ENCODE measurements around the gene GADD45GIP1. TPM values are rescaled to one million over a fixed set of nuclear protein-coding genes. Genes with fewer than 3 reads are reported as not detected.

Gene GADD45GIP1
- total RNA-seq, 1 experiment from 2014 or later, result 47.5 TPM

DNA sequence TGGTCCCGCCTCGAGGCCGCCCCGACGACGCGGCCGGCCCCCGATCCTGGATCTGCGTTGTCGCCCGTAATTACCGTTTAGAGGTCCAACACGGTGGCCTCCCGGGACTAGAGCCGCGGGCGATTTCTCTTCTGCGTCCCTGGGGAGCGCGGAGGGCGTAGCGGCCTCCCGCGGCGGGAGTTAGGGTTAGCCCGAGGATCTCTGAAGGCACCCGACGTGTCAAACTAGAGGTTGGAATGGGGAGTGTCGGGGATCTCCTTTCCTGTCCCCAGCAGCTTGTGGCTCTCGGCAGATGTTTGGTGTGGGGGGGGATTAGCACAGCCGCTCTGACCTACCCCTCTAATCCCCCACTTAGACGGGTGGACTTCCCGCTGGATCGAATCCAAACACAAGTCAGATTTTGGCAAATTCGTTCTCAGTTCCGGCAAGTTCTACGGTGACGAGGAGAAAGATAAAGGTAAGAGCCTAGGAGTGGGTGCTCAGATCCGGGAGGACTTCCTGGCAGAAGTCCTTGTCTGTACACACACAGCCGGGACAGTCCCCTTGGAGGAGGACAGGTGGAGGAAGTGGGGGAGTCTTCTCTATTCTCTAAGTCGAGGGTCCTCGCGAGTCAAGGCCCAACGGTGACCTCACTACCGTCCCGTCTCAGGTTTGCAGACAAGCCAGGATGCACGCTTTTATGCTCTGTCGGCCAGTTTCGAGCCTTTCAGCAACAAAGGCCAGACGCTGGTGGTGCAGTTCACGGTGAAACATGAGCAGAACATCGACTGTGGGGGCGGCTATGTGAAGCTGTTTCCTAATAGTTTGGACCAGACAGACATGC, 18.0 kb downstream of the GADD45GIP1 start:
- ChIA-PET CTCF (interaction anchor here (0.6 to 1.0 kb wide), 2 partner anchors 26 to 743 kb away, joined by 3 read pairs; no protein-coding TSS in a partner anchor), POLR2A (interaction anchor here (0.5 to 2.2 kb wide), 12 partner anchors 11 to 216 kb away, joined by 3 to 8 read pairs (median 4); partner anchors contain the start of genes DNASE2, GCDH, JUNB and SYCE2)
- Mint-ChIP-seq H3K9me3 (ENCODE audit: unreplicated experiment) (no peaks in the 10 kb centered on the region), H3K4me1 (ENCODE audit: insufficient read depth, unreplicated experiment) (peaks cover 21% of the 10 kb centered on the region), H3K4me3 (ENCODE audit: unreplicated experiment) (peak overlapping the region; percentile 96), H3K36me3 (ENCODE audit: insufficient read depth, unreplicated experiment) (peaks cover 60% of the 10 kb centered on the region), H3K27ac (ENCODE audit: low read depth, unreplicated experiment) (peak overlapping the region; percentile 96), H3K27me3 (ENCODE audit: insufficient read depth, unreplicated experiment) (no peaks in the 10 kb centered on the region)
- DNase-seq (ENCODE audit: unreplicated experiment), result peak; percentile 60
- TF ChIP-seq, protein P1, sequence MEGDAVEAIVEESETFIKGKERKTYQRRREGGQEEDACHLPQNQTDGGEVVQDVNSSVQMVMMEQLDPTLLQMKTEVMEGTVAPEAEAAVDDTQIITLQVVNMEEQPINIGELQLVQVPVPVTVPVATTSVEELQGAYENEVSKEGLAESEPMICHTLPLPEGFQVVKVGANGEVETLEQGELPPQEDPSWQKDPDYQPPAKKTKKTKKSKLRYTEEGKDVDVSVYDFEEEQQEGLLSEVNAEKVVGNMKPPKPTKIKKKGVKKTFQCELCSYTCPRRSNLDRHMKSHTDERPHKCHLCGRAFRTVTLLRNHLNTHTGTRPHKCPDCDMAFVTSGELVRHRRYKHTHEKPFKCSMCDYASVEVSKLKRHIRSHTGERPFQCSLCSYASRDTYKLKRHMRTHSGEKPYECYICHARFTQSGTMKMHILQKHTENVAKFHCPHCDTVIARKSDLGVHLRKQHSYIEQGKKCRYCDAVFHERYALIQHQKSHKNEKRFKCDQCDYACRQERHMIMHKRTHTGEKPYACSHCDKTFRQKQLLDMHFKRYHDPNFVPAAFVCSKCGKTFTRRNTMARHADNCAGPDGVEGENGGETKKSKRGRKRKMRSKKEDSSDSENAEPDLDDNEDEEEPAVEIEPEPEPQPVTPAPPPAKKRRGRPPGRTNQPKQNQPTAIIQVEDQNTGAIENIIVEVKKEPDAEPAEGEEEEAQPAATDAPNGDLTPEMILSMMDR (IDR thresholded peaks at IDR 0.05; ENCODE audit: unreplicated experiment), result no peak
- intact Hi-C loops (cut with micrococcal nuclease), result no loop called here
- BruUV-seq (replicated peaks), result TSS peak; percentile 71

DNA sequence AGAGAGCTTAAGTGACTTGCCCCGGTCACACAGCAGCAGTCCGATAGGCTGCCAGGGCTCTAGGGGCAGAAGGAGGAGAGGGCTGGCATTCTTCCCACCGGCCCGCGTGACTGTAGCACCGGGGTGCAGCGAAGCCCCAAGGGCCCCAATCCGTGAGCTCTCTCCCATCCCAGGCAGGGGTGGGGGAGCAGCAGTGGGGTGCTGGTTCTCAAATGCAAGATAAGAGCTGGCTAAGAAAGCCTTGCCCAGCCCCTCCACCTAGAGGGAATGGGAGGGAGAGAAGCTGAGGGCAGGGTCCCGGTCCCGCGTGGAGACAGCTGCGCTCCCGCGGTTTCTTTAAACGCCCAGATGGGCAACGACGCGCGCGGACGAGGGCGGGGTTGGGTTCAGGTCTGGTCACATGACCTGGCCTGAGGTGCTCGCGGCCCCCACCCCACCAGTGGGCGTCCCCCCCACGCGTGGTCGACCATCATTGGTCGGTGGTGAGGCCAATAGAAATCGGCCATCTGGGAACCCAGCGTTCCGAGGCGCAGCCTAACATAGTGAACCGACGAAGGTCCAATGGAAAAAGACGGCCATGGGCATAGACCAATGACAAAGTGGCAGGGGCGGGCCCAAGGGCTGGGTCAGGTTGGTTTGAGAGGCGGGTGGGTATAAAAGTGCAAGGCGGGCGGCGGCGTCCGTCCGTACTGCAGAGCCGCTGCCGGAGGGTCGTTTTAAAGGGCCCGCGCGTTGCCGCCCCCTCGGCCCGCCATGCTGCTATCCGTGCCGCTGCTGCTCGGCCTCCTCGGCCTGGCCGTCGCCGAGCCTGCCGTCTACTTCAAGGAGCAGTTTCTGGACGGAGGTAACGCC, 18.9 kb downstream of the GADD45GIP1 start, which contains the start of gene CALR:
TSS of gene CALR (plus strand) at position 683 of the 852 bp plus-strand sequence. CDS start at position 754, 71 bp downstream.
- TF ChIP-seq, protein P1 (IDR thresholded peaks at IDR 0.05; ENCODE audit: unreplicated experiment), result no peak
- H3K27me3 Mint-ChIP-seq (ENCODE audit: insufficient read depth, unreplicated experiment), result no peaks in the 10 kb centered on the region
- ChIA-PET CTCF (interaction anchor here (0.6 kb wide), 1 partner anchor 146 kb away, joined by 3 read pairs; no protein-coding TSS in a partner anchor), POLR2A (interaction anchor here (0.6 to 2.2 kb wide), 13 partner anchors 8 to 1125 kb away, joined by 3 to 16 read pairs (median 4); partner anchors contain the start of genes DNASE2, JUNB, RAD23A and SYCE2)
- H3K36me3 Mint-ChIP-seq (ENCODE audit: insufficient read depth, unreplicated experiment), result peaks cover 55% of the 10 kb centered on the region
- BruUV-seq (replicated peaks), result no TSS peak
- H3K9me3 Mint-ChIP-seq (ENCODE audit: unreplicated experiment), result no peaks in the 10 kb centered on the region
- H3K4me1 Mint-ChIP-seq (ENCODE audit: insufficient read depth, unreplicated experiment), result peaks cover 15% of the 10 kb centered on the region
- intact Hi-C loops (cut with micrococcal nuclease), result no loop called here
- H3K4me3 Mint-ChIP-seq (ENCODE audit: unreplicated experiment), result peak within 1 kb of the TSS; percentile 96
- peak; percentile 100 for DNase-seq (ENCODE audit: unreplicated experiment)
- H3K27ac Mint-ChIP-seq (ENCODE audit: low read depth, unreplicated experiment), result peak within 1 kb of the TSS; percentile 96

DNA sequence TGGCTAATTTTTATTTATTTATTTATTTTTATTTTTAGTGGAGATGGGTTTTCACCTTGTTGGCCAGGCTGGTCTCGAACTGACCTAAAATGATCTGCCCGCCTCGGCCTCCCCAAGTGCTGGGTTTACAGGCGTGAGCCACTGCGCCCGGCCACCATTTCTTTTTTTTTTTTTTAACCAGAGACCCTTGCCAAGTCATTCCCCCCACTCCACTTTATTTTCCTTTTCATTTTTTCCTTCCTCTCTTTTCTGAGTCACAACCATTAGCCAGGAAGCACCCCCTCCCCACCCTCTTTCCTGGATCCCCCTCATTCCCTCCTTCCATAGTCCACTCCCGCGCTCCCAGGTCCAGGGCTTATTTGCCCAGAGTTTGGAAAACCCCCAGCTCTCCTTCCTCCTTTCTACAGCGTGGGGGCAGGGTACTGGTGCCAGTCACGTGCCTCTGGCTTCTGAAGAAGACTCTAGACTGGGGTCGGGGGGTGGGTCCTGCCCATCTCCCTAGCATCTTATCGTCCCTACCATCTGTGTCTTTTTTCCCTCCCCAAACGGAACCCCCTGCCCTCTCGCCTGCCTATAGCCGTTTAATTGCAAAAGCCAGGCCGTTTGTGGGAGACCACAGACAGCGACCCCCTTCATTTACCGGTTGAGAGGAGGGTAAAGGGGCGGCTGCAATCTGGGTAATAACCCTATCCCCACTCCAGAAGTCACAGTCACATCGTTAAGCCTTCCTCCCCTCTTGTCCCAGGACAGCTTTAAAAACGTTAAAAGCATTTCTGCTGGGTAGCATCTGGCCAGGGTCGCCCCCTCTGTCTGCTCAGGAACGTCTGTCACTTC, 19.7 kb downstream of the GADD45GIP1 start:
- H3K27me3 Mint-ChIP-seq (ENCODE audit: insufficient read depth, unreplicated experiment), result no peaks in the 10 kb centered on the region
- no peak for DNase-seq (ENCODE audit: unreplicated experiment)
- H3K36me3 Mint-ChIP-seq (ENCODE audit: insufficient read depth, unreplicated experiment), result peaks cover 53% of the 10 kb centered on the region
- no peaks in the 10 kb centered on the region for H3K9me3 Mint-ChIP-seq (ENCODE audit: unreplicated experiment)
- peak overlapping the region; percentile 96 for H3K4me3 Mint-ChIP-seq (ENCODE audit: unreplicated experiment)
- peak overlapping the region; percentile 96 for H3K27ac Mint-ChIP-seq (ENCODE audit: low read depth, unreplicated experiment)
- CTCF ChIA-PET, result interaction anchor here (0.6 kb wide), 1 partner anchor 146 kb away, joined by 3 read pairs; no protein-coding TSS in a partner anchor
- POLR2A ChIA-PET, result interaction anchor here (0.6 to 1.5 kb wide), 9 partner anchors 9 to 1126 kb away, joined by 3 to 16 read pairs (median 3); partner anchors contain the start of genes DNASE2, RAD23A, TNPO2 and ZNF490
- TF ChIP-seq, protein P1 (IDR thresholded peaks at IDR 0.05; ENCODE audit: unreplicated experiment), result no peak
- no TSS peak for BruUV-seq (replicated peaks)
- intact Hi-C loops (cut with micrococcal nuclease), result no loop called here
- H3K4me1 Mint-ChIP-seq (ENCODE audit: insufficient read depth, unreplicated experiment), result peaks cover 24% of the 10 kb centered on the region
